T-helper 17 cell (primary cell): Measurements from ENCODE around the gene PDS5B. TPM values are rescaled to one million over a fixed set of nuclear protein-coding genes. Genes with fewer than 3 reads are reported as not detected.
"Not testable (repeated sequence)": the region's sequence is repeated elsewhere in the genome, so short reads cannot be mapped to it uniquely, and the experiment has no call there.

Experiments
- ATAC-seq: fragments of 150-1000 bp; cut with Tn5 transposase; 2 replicates; pipeline ENCODE4 v1.10.0; 2021; ENCODE audit warnings: mild to moderate bottlenecking, moderate library complexity
- DNase-seq, 3 donors: peaks; one replicate each; pipeline versions ENCODE4 v3.0.0 to v3.0.0-alpha.2; 2020 to 2021
- H3K9me3 ChIP-seq: one replicate; pipeline ENCODE4 v1.7.0; 2013; ENCODE audit warnings: low read length, mild to moderate bottlenecking; ENCODE audit not compliant: control insufficient read depth, poor library complexity, severe bottlenecking
- H3K27ac Mint-ChIP-seq: one replicate; pipeline ENCODE4 v1.8.0; 2022; ENCODE audit warnings: mild to moderate bottlenecking, moderate library complexity, mixed read lengths
- H3K27me3 Mint-ChIP-seq: one replicate; pipeline ENCODE4 v1.8.0; 2022; ENCODE audit warnings: mixed read lengths
- H3K36me3 Mint-ChIP-seq: one replicate; pipeline ENCODE4 v1.8.0; 2022; ENCODE audit warnings: low read depth, mixed read lengths
- H3K4me1 Mint-ChIP-seq: one replicate; pipeline ENCODE4 v1.8.0; 2022; ENCODE audit warnings: mild to moderate bottlenecking, mixed read lengths
- H3K4me3 Mint-ChIP-seq: one replicate; pipeline ENCODE4 v1.8.0; 2022; ENCODE audit warnings: mild to moderate bottlenecking, moderate library complexity, mixed read lengths
- total RNA-seq, 4 donors: library from RNA in 2 of 4; stranded (reverse) in 2 of 4; gene quantifications; one replicate each; pipeline ENCODE4 v1.2.3 and lab custom pipeline; 2022 to 2026

Gene PDS5B
- total RNA-seq, 2 donors from 2014 or later: 39.2 to 46.7 TPM

- not testable (repeated sequence) for H3K4me3 Mint-ChIP-seq, H3K9me3 ChIP-seq, H3K27ac Mint-ChIP-seq, H3K27me3 Mint-ChIP-seq, ATAC-seq, DNase-seq, H3K4me1 Mint-ChIP-seq, H3K36me3 Mint-ChIP-seq
Measured at GRCh38 chr13:32575687-32576086, 10.6 kb upstream of the PDS5B start.

- Mint-ChIP-seq H3K27me3 (no peaks in the 10 kb centered on the region), H3K36me3 (peaks cover 4% of the 10 kb centered on the region), H3K27ac (no peak overlapping the region), H3K4me3 (no peak overlapping the region), H3K4me1 (no peaks in the 10 kb centered on the region)
- no peaks in the 10 kb centered on the region for H3K9me3 ChIP-seq
- no peak for DNase-seq
- ATAC-seq: no peak
Measured at GRCh38 chr13:32577032-32577431, 9.2 kb upstream of the PDS5B start.

GRCh38 chr13:32581177-32581786, 5.0 kb upstream of the PDS5B start:
- Mint-ChIP-seq H3K36me3 (peaks cover 4% of the 10 kb centered on the region), H3K4me3 (no peak overlapping the region), H3K27me3 (peaks cover 5% of the 10 kb centered on the region), H3K27ac (no peak overlapping the region), H3K4me1 (peaks cover 6% of the 10 kb centered on the region)
- H3K9me3 ChIP-seq: no peaks in the 10 kb centered on the region
- DNase-seq (no peak), ATAC-seq (no peak)

GRCh38 chr13:32582281-32582680, 4.0 kb upstream of the PDS5B start:
- Mint-ChIP-seq H3K4me3 (no peak overlapping the region), H3K36me3 (peaks cover under 1% of the 10 kb centered on the region), H3K4me1 (peaks cover 6% of the 10 kb centered on the region), H3K27me3 (peaks cover 5% of the 10 kb centered on the region), H3K27ac (no peak overlapping the region)
- DNase-seq: no peak
- ATAC-seq: no peak
- H3K9me3 ChIP-seq: no peaks in the 10 kb centered on the region

- no peak for ATAC-seq
- H3K36me3 Mint-ChIP-seq: no peaks in the 10 kb centered on the region
- H3K27ac Mint-ChIP-seq: no peak overlapping the region
- DNase-seq: no peak
- H3K4me3 Mint-ChIP-seq: no peak overlapping the region
- H3K9me3 ChIP-seq: no peaks in the 10 kb centered on the region
- peaks cover 12% of the 10 kb centered on the region for H3K4me1 Mint-ChIP-seq
- H3K27me3 Mint-ChIP-seq: peaks cover 5% of the 10 kb centered on the region
Measured at GRCh38 chr13:32582991-32583390, 3.3 kb upstream of the PDS5B start.

GRCh38 chr13:32585550-32586079, 637 bp upstream of the PDS5B start:
- no peak for ATAC-seq
- peaks cover 28% of the 10 kb centered on the region for H3K4me1 Mint-ChIP-seq
- no peaks in the 10 kb centered on the region for H3K36me3 Mint-ChIP-seq
- no peaks in the 10 kb centered on the region for H3K9me3 ChIP-seq
- peak overlapping the region; percentile 89 for H3K27ac Mint-ChIP-seq
- H3K4me3 Mint-ChIP-seq: peak overlapping the region; percentile 85
- H3K27me3 Mint-ChIP-seq: peaks cover 5% of the 10 kb centered on the region
- DNase-seq: no peak

- H3K27me3 Mint-ChIP-seq: peaks cover 5% of the 10 kb centered on the region
- DNase-seq (peak; percentile 31 to 57 (median 54)), ATAC-seq (peak; percentile 14)
- H3K4me3 Mint-ChIP-seq: peak overlapping the region; percentile 95
- H3K9me3 ChIP-seq: no peaks in the 10 kb centered on the region
- H3K27ac Mint-ChIP-seq: peak overlapping the region; percentile 96
- H3K4me1 Mint-ChIP-seq: peaks cover 37% of the 10 kb centered on the region
- no peaks in the 10 kb centered on the region for H3K36me3 Mint-ChIP-seq
Measured at GRCh38 chr13:32587011-32587810, 959 bp downstream of the PDS5B start.

GRCh38 chr13:32587811-32588170, 1.5 kb downstream of the PDS5B start:
- H3K9me3 ChIP-seq: no peaks in the 10 kb centered on the region

GRCh38 chr13:32588736-32589135, 2.5 kb downstream of the PDS5B start:
- Mint-ChIP-seq H3K4me1 (peaks cover 47% of the 10 kb centered on the region), H3K27me3 (no peaks in the 10 kb centered on the region), H3K27ac (peak overlapping the region; percentile 96), H3K4me3 (peak overlapping the region; percentile 95), H3K36me3 (no peaks in the 10 kb centered on the region)
- H3K9me3 ChIP-seq: no peaks in the 10 kb centered on the region
- DNase-seq: no peak
- no peak for ATAC-seq

More at GRCh38 chr13:32587811-32588170, 1.5 kb downstream of the PDS5B start:
- no peak for ATAC-seq
- no peaks in the 10 kb centered on the region for H3K36me3 Mint-ChIP-seq
- peaks cover 5% of the 10 kb centered on the region for H3K27me3 Mint-ChIP-seq
- DNase-seq: no peak
- H3K4me1 Mint-ChIP-seq: peaks cover 42% of the 10 kb centered on the region
- H3K27ac Mint-ChIP-seq: peak overlapping the region; percentile 96
- peak overlapping the region; percentile 95 for H3K4me3 Mint-ChIP-seq

GRCh38 chr13:32589471-32589870, 3.2 kb downstream of the PDS5B start:
- H3K9me3 ChIP-seq: no peaks in the 10 kb centered on the region
- no peaks in the 10 kb centered on the region for H3K27me3 Mint-ChIP-seq
- H3K27ac Mint-ChIP-seq: no peak overlapping the region
- H3K36me3 Mint-ChIP-seq: no peaks in the 10 kb centered on the region
- no peak for ATAC-seq
- H3K4me3 Mint-ChIP-seq: no peak overlapping the region
- no peak for DNase-seq
- H3K4me1 Mint-ChIP-seq: peaks cover 54% of the 10 kb centered on the region

GRCh38 chr13:32590266-32590665, 4.0 kb downstream of the PDS5B start:
- no peaks in the 10 kb centered on the region for H3K9me3 ChIP-seq
- no peaks in the 10 kb centered on the region for H3K27me3 Mint-ChIP-seq
- DNase-seq (no peak), ATAC-seq (no peak)
- H3K36me3 Mint-ChIP-seq: no peaks in the 10 kb centered on the region
- peaks cover 60% of the 10 kb centered on the region for H3K4me1 Mint-ChIP-seq
- H3K4me3 Mint-ChIP-seq: no peak overlapping the region
- peak overlapping the region; percentile 11 for H3K27ac Mint-ChIP-seq

GRCh38 chr13:32592082-32592481, 5.8 kb downstream of the PDS5B start:
- H3K27ac Mint-ChIP-seq: no peak overlapping the region
- ATAC-seq: no peak
- peaks cover 66% of the 10 kb centered on the region for H3K4me1 Mint-ChIP-seq
- H3K4me3 Mint-ChIP-seq: no peak overlapping the region
- DNase-seq: no peak
- no peaks in the 10 kb centered on the region for H3K27me3 Mint-ChIP-seq
- H3K9me3 ChIP-seq: no peaks in the 10 kb centered on the region
- H3K36me3 Mint-ChIP-seq: no peaks in the 10 kb centered on the region

GRCh38 chr13:32594157-32594738, 8.0 kb downstream of the PDS5B start:
- Mint-ChIP-seq H3K36me3 (no peaks in the 10 kb centered on the region), H3K27ac (no peak overlapping the region), H3K4me1 (peaks cover 53% of the 10 kb centered on the region), H3K27me3 (no peaks in the 10 kb centered on the region), H3K4me3 (no peak overlapping the region)
- no peak for ATAC-seq
- no peaks in the 10 kb centered on the region for H3K9me3 ChIP-seq
- DNase-seq: no peak
